Cardiac muscle cell (in vitro differentiated cells and primary cell): ENCODE measurements around the gene AP4S1. TPM values are rescaled to one million over a fixed set of nuclear protein-coding genes. Genes with fewer than 3 reads are reported as not detected.

Experiments
- DNase-seq, 2 donors: peaks; one replicate each; pipeline versions ENCODE4 v3.0.0 to v3.0.0-alpha.2; 2010 to 2017; ENCODE audit warnings: low read depth in 1 of 2, low spot score in 1 of 2
- H3K27ac ChIP-seq: fragments of 200-600 bp; sonication (generic); 2 replicates; pipeline ENCODE4 v1.5.1; 2016
- H3K27me3 ChIP-seq: fragments of 200-600 bp; sonication (generic); 2 replicates; pipeline ENCODE4 v1.6.0; 2016; ENCODE audit warnings: control low read depth
- H3K36me3 ChIP-seq: fragments of 200-600 bp; sonication (generic); 2 replicates; pipeline ENCODE4 v1.5.1; 2016; ENCODE audit warnings: control low read depth
- H3K4me1 ChIP-seq: fragments of 200-600 bp; sonication (generic); 2 replicates; pipeline ENCODE4 v1.8.1; 2017; ENCODE audit warnings: low read depth, mild to moderate bottlenecking, mixed run types
- H3K4me3 ChIP-seq: fragments of 200-600 bp; sonication (generic); 2 replicates; pipeline ENCODE4 v1.5.1; 2016; ENCODE audit warnings: mild to moderate bottlenecking
- H3K9me3 ChIP-seq: fragments of 200-600 bp; sonication (generic); 2 replicates; pipeline ENCODE4 v1.5.1; 2017; ENCODE audit warnings: low read depth, mild to moderate bottlenecking, control low read depth
- CTCF ChIP-seq: IDR thresholded peaks from 2 replicates; pipeline ENCODE4 v1.5.1; 2012; ENCODE audit warnings: low read depth, mild to moderate bottlenecking, low read length
- polyA plus RNA-seq: library from polyadenylated mRNA; unstranded; fragments of >200 nt; fragmentation: Nextera tagmentation; extraction: Ambion mirVana; gene quantifications from 2 replicates; pipeline ENCODE4 v1.2.1, GENCODE V29; 2016
- total RNA-seq: library from RNA; depleted of rRNA; stranded (reverse); fragments of >200 nt; gene quantifications from 2 replicates; pipeline ENCODE4 v1.2.3, GENCODE V29; 2016

AP4S1 gene
- total and polyA plus RNA-seq, 2 experiments from 2014 or later = 8.2 to 10.5 TPM

- Histone ChIP-seq H3K4me1 (no peaks in the 10 kb centered on the region), H3K36me3 (peaks cover 77% of the 10 kb centered on the region), H3K4me3 (no peak overlapping the region), H3K27ac (no peak overlapping the region), H3K27me3 (no peaks in the 10 kb centered on the region), H3K9me3 (no peaks in the 10 kb centered on the region)
- no peak for TF ChIP-seq CTCF
- DNase-seq = peak in 1 of 2 donors; percentile 12
Measured at GRCh38 chr14:31138301-31138700, 112.9 kb downstream of the AP4S1 start.

GRCh38 chr14:31139301-31139847 is 113.9 kb downstream of the AP4S1 start:
- TF ChIP-seq CTCF = no peak
- no peaks in the 10 kb centered on the region for H3K4me1 ChIP-seq
- no peak overlapping the region for H3K4me3 ChIP-seq
- no peaks in the 10 kb centered on the region for H3K9me3 ChIP-seq
- no peak overlapping the region for H3K27ac ChIP-seq
- peaks cover 77% of the 10 kb centered on the region for H3K36me3 ChIP-seq
- no peak for DNase-seq
- no peaks in the 10 kb centered on the region for H3K27me3 ChIP-seq

- Histone ChIP-seq H3K27me3 (no peaks in the 10 kb centered on the region), H3K36me3 (peaks cover 70% of the 10 kb centered on the region), H3K9me3 (no peaks in the 10 kb centered on the region), H3K4me1 (no peaks in the 10 kb centered on the region), H3K27ac (no peak overlapping the region), H3K4me3 (no peak overlapping the region)
- DNase-seq = no peak
- TF ChIP-seq CTCF = no peak
Measured at GRCh38 chr14:31142455-31143087, 117.1 kb downstream of the AP4S1 start.

Other genes starting within 250 kb of the AP4S1 start
- 1.1 and 3.2 TPM in 2 replicates for gene COCH, start 151.1 kb upstream of the AP4S1 start, total RNA-seq
- gene COCH, start 151.1 kb upstream of the AP4S1 start, polyA plus RNA-seq = 1.5 and 2.7 TPM in 2 replicates
- gene STRN3, start 730 bp downstream of the AP4S1 start, total RNA-seq = 44.6 and 57.3 TPM in 2 replicates
- gene STRN3, start 730 bp downstream of the AP4S1 start, polyA plus RNA-seq = 17.5 and 18.1 TPM in 2 replicates
- gene HECTD1, start 182.1 kb downstream of the AP4S1 start, total RNA-seq = 155 and 180 TPM in 2 replicates
- gene HECTD1, start 182.1 kb downstream of the AP4S1 start, polyA plus RNA-seq = 49.4 and 61.4 TPM in 2 replicates